H1 (cell line): ENCODE results near the gene SLIT3. TPM values are rescaled to one million over a fixed set of nuclear protein-coding genes. Genes with fewer than 3 reads are reported as not detected.

Experiments
- CTCF ChIA-PET: fragments of 300-600 bp; sonication (Branson Sonifier 250); formaldehyde crosslinking; loops from one replicate; lab custom pipeline; 2021; ENCODE audit not compliant: partially characterized antibody; lab: Charles Lee
- POLR2A ChIA-PET: fragments of 300-600 bp; sonication (Branson Sonifier 250); formaldehyde crosslinking; loops from one replicate; lab custom pipeline; 2021; ENCODE audit warnings: inconsistent platforms; ENCODE audit not compliant: partially characterized antibody; lab: Charles Lee
- DNase-seq, 2 experiments: peaks; one replicate each; pipeline versions ENCODE4 v3.0.0 to v3.0.0-alpha.2; 2010 to 2022; ENCODE audit warnings: low spot score in 2 of 2, low read depth in 1 of 2, mixed read lengths in 1 of 2
- FAIRE-seq: peaks from 2 replicates; lab custom pipeline; 2011; peaks lifted over from hg19 to GRCh38; lab: Jason Lieb, UNC
- H2AFZ ChIP-seq: 2 replicates; pipeline ENCODE4 v1.8.1; 2012; ENCODE audit warnings: low read length, inconsistent platforms
- H2AK5ac ChIP-seq: 2 replicates; pipeline ENCODE4 v1.6.1; 2013; ENCODE audit warnings: low read depth, low read length
- H2BK120ac ChIP-seq: replicated peaks from 2 replicates; pipeline ENCODE3; 2013; ENCODE audit warnings: low read depth, low read length, inconsistent platforms
- H2BK12ac ChIP-seq: 2 replicates; pipeline ENCODE4 v1.6.1; 2013; ENCODE audit warnings: low read depth, low read length
- H2BK15ac ChIP-seq: 2 replicates; pipeline ENCODE4 v1.6.1; 2013; ENCODE audit warnings: low read length
- H2BK20ac ChIP-seq: 2 replicates; pipeline ENCODE4 v1.6.1; 2013; ENCODE audit warnings: low read length
- H2BK5ac ChIP-seq: 2 replicates; pipeline ENCODE4 v1.6.1; 2013; ENCODE audit warnings: low read depth, low read length
- H3K14ac ChIP-seq: 2 replicates; pipeline ENCODE4 v1.6.1; 2013; ENCODE audit warnings: inconsistent platforms; ENCODE audit not compliant: insufficient read length
- H3K18ac ChIP-seq: 2 replicates; pipeline ENCODE4 v1.6.1; 2013; ENCODE audit warnings: low read length; ENCODE audit errors: extremely low read depth
- H3K23ac ChIP-seq: 2 replicates; pipeline ENCODE4 v1.6.1; 2013; ENCODE audit warnings: inconsistent platforms; ENCODE audit not compliant: insufficient read length
- H3K23me2 ChIP-seq: 2 replicates; pipeline ENCODE4 v1.6.1; 2013; ENCODE audit warnings: low read depth, low read length
- H3K27ac ChIP-seq: 2 replicates; pipeline ENCODE4 v1.6.1; 2011; ENCODE audit warnings: low read depth, low read length, inconsistent platforms
- H3K27me3 ChIP-seq, 4 experiments: replicated peaks in 1 of 4; 1 replicate in 1 of 4; 2 replicates in 3 of 4; pipeline versions ENCODE4 v1.6.1 to v1.8.1; 2011 to 2013; ENCODE audit warnings: low read length in 3 of 4, mild to moderate bottlenecking in 3 of 4, inconsistent platforms in 2 of 4, mixed read lengths in 2 of 4, moderate library complexity in 1 of 4; ENCODE audit not compliant: control insufficient read depth in 3 of 4, insufficient read depth in 3 of 4; ENCODE audit errors: extremely low read depth in 1 of 4
- H3K36me3 ChIP-seq, 4 experiments: 2 replicates each; pipeline versions ENCODE4 v1.6.1 to v1.8.1; 2011 to 2013; ENCODE audit warnings: mild to moderate bottlenecking in 4 of 4, low read length in 3 of 4, moderate library complexity in 2 of 4, control low read depth in 1 of 4, inconsistent platforms in 1 of 4; ENCODE audit not compliant: insufficient read depth in 4 of 4, control insufficient read depth in 2 of 4
- H3K4ac ChIP-seq: replicated peaks from 2 replicates; pipeline ENCODE3; 2013; ENCODE audit warnings: low read length, low read depth, mixed read lengths, inconsistent platforms; ENCODE audit not compliant: insufficient read length
- H3K4me1 ChIP-seq, 4 experiments: replicated peaks in 1 of 4; 1 replicate in 1 of 4; 2 replicates in 3 of 4; pipeline versions ENCODE4 v1.6.1 to v1.8.1; 2011 to 2013; ENCODE audit warnings: low read length in 3 of 4, inconsistent platforms in 2 of 4, mixed read lengths in 1 of 4; ENCODE audit not compliant: insufficient read depth in 4 of 4, control insufficient read depth in 3 of 4
- H3K4me2 ChIP-seq, 2 experiments: 2 replicates each; pipeline versions ENCODE4 v1.6.1 to v1.8.1; 2011 to 2013; ENCODE audit warnings: low read depth in 2 of 2, low read length in 2 of 2, control low read depth in 1 of 2, inconsistent platforms in 1 of 2, mild to moderate bottlenecking in 1 of 2; ENCODE audit not compliant: insufficient read depth in 1 of 2
- H3K4me3 ChIP-seq, 4 experiments: fragments of 200-600, 300-600 bp in 1 of 4; sonication (generic), shearing (Covaris generic), sonication (Bioruptor Twin) in 1 of 4; 2 replicates each; pipeline versions ENCODE4 v1.5.1 to v1.8.1; 2011 to 2016; ENCODE audit warnings: low read length in 4 of 4, low read depth in 3 of 4, control low read depth in 2 of 4, inconsistent platforms in 2 of 4, mild to moderate bottlenecking in 2 of 4, mixed read lengths in 1 of 4, moderate library complexity in 1 of 4; ENCODE audit not compliant: insufficient read depth in 2 of 4; ENCODE audit errors: extremely low read depth in 1 of 4
- H3K56ac ChIP-seq: replicated peaks from 2 replicates; pipeline ENCODE3; 2013; ENCODE audit warnings: low read depth, mild to moderate bottlenecking, mixed read lengths, low read length, inconsistent platforms; ENCODE audit not compliant: insufficient read length
- H3K79me1 ChIP-seq: 2 replicates; pipeline ENCODE4 v1.6.1; 2013; ENCODE audit warnings: low read depth, low read length, control low read depth
- H3K79me2 ChIP-seq, 2 experiments: 2 replicates each; pipeline versions ENCODE4 v1.6.1 to v1.8.1; 2012 to 2013; ENCODE audit warnings: low read length in 2 of 2, mild to moderate bottlenecking in 2 of 2, inconsistent platforms in 1 of 2; ENCODE audit not compliant: insufficient read depth in 2 of 2, control insufficient read depth in 1 of 2
- H3K9ac ChIP-seq, 4 experiments: replicated peaks in 1 of 4; 1 replicate in 1 of 4; 2 replicates in 3 of 4; pipeline versions ENCODE4 v1.6.1 to v1.8.1; 2011 to 2013; ENCODE audit warnings: low read depth in 3 of 4, low read length in 3 of 4, control low read depth in 2 of 4, mild to moderate bottlenecking in 2 of 4, moderate library complexity in 2 of 4, inconsistent platforms in 1 of 4; ENCODE audit errors: extremely low read depth in 1 of 4
- H3K9me3 ChIP-seq, 2 experiments: 2 replicates each; pipeline versions ENCODE4 v1.6.1 to v1.8.1; 2012 to 2013; ENCODE audit warnings: mild to moderate bottlenecking in 2 of 2, moderate library complexity in 2 of 2, control low read depth in 1 of 2, inconsistent platforms in 1 of 2, low read depth in 1 of 2, low read length in 1 of 2, mixed read lengths in 1 of 2; ENCODE audit not compliant: insufficient read depth in 2 of 2
- H4K20me1 ChIP-seq, 2 experiments: replicated peaks in 1 of 2; 2 replicates each; pipeline versions ENCODE3 to v1.8.1; 2011 to 2013; ENCODE audit warnings: inconsistent platforms in 2 of 2, low read length in 2 of 2, mild to moderate bottlenecking in 1 of 2; ENCODE audit not compliant: insufficient read depth in 2 of 2, control insufficient read depth in 1 of 2
- H4K5ac ChIP-seq: 2 replicates; pipeline ENCODE4 v1.6.1; 2013; ENCODE audit warnings: low read length, low read depth, mixed read lengths, inconsistent platforms; ENCODE audit not compliant: insufficient read length
- H4K8ac ChIP-seq: 2 replicates; pipeline ENCODE4 v1.8.0; 2013; ENCODE audit warnings: mild to moderate bottlenecking, moderate library complexity, low read length, inconsistent platforms; ENCODE audit not compliant: insufficient read depth; ENCODE audit errors: extremely low read depth
- H4K91ac ChIP-seq: replicated peaks from 2 replicates; pipeline ENCODE3; 2013; ENCODE audit warnings: low read length, mixed read lengths, inconsistent platforms; ENCODE audit not compliant: insufficient read length
- CTBP2 ChIP-seq: IDR thresholded peaks from 2 replicates; pipeline ENCODE4 v1.7.0; 2011; ENCODE audit warnings: borderline replicate concordance, mild to moderate bottlenecking, moderate library complexity, mixed read lengths, low read length; ENCODE audit not compliant: insufficient read depth, insufficient read length
- CTCF ChIP-seq, 3 experiments: IDR thresholded peaks; 1 replicate in 2 of 3; 2 replicates in 1 of 3; pipeline versions ENCODE4 v1.5.1 to v1.6.1; 2011; ENCODE audit warnings: low read length in 3 of 3, mild to moderate bottlenecking in 3 of 3, inconsistent platforms in 2 of 3, low read depth in 1 of 3, moderate library complexity in 1 of 3; ENCODE audit not compliant: insufficient read depth in 1 of 3; ENCODE audit errors: control extremely low read depth in 1 of 3
- PHF8 ChIP-seq: fragments of 200-600 bp; sonication (generic); conservative IDR thresholded peaks from 2 replicates; pipeline ENCODE4 v1.7.1; 2012; ENCODE audit warnings: low read depth, mild to moderate bottlenecking, inconsistent platforms, low read length, moderate library complexity
- RAD21 ChIP-seq, 2 experiments: IDR thresholded peaks in 1 of 2; conservative IDR thresholded peaks in 1 of 2; 2 replicates each; pipeline ENCODE4 v1.6.1; 2011; ENCODE audit warnings: low read depth in 2 of 2, low read length in 2 of 2, improper control_type of control experiment in 1 of 2, inconsistent platforms in 1 of 2, mild to moderate bottlenecking in 1 of 2, moderate library complexity in 1 of 2
- whole genome bisulfite sequencing, 2 experiments: shearing (Covaris generic) in 1 of 2; methylation state at CpG; one replicate each; pipeline versions ENCODE4 v1.1.6 to v1.1.7; 2013 to 2015; ENCODE audit warnings: low lambda C conversion rate in 2 of 2, mixed read lengths in 2 of 2, inconsistent platforms in 1 of 2, low coverage in 1 of 2, missing lambda C conversion rate in 1 of 2; ENCODE audit not compliant: insufficient replicate concordance in 2 of 2, insufficient coverage in 1 of 2, insufficient read length in 1 of 2; ENCODE audit errors: extremely low coverage in 1 of 2, missing lambda C conversion rate in 1 of 2; 5-methylcytosine and 5-hydroxymethylcytosine counted together
- polyA plus RNA-seq, 7 experiments: library from polyadenylated mRNA; depleted of rRNA in 3 of 7; stranded (reverse) in 5 of 7; unstranded in 2 of 7; fragments of >200 nt in 5 of 7; fragments of 200-250 nt in 2 of 7; gene quantifications; 1 replicate in 5 of 7; 2 replicates in 1 of 7; 4 replicates in 1 of 7; pipeline versions ENCODE4 v1.2.1 to v1.2.3, GENCODE V29; 2011 to 2013; ENCODE audit warnings: missing spikeins in 2 of 7, mixed read lengths in 2 of 7
- total RNA-seq: library from RNA; stranded (reverse); fragmentation: NEBNext Ultra II Directional; extraction: Animal tissue kit (Norgen Biotek cat#: 25700); gene quantifications from 2 replicates; pipeline ENCODE4 v1.2.1, GENCODE V29; 2021

The SLIT3 gene
- total and polyA plus RNA-seq, 2 of the 8 experiments (the other 6 are each of a cell fraction or from before 2014, with no cell fraction given) = 1.1 to 1.2 TPM

GRCh38 chr5:169149317-169149716 lies 151.6 kb downstream of the SLIT3 start:
- Histone ChIP-seq H3K4me2 (no peak overlapping the region), H3K79me1 (no peaks in the 10 kb centered on the region), H3K4me1 (peaks cover 0 to 5% (median 3%) of the 10 kb centered on the region in 4 experiments; a peak in 2 of 7 replicates), H3K18ac (no peak overlapping the region), H3K4me3 (no peak overlapping the region), H4K91ac (no peak overlapping the region), H3K9me3 (no peaks in the 10 kb centered on the region), H2BK20ac (no peak overlapping the region), H3K79me2 (no peaks in the 10 kb centered on the region), H4K8ac (no peak overlapping the region), H2AFZ (no peak overlapping the region), H3K56ac (no peak overlapping the region), H2BK120ac (no peak overlapping the region), H3K23ac (no peak overlapping the region), H3K14ac (no peak overlapping the region), H3K36me3 (no peaks in the 10 kb centered on the region), H3K27me3 (no peaks in the 10 kb centered on the region), H3K27ac (no peak overlapping the region), H4K20me1 (no peaks in the 10 kb centered on the region), H3K4ac (no peak overlapping the region), H3K23me2 (no peaks in the 10 kb centered on the region; the same call in 1 of the 2 replicates), H2BK5ac (no peak overlapping the region), H4K5ac (no peak overlapping the region), H3K9ac (no peak overlapping the region), H2AK5ac (no peak overlapping the region), H2BK12ac (no peak overlapping the region), H2BK15ac (no peak overlapping the region)
- peak; percentile 7 for FAIRE-seq
- 68% methylated on average over 4 of the region's 4 CpGs; no CpG with 5 or more reads in 1 of the 2 experiments for WGBS, 2 experiments
- POLR2A ChIA-PET = no interaction called here
- CTCF ChIA-PET = interaction anchor here (0.5 to 9.8 kb wide), 26 partner anchors 12 to 410 kb away, joined by 3 to 69 read pairs (median 4); no protein-coding TSS in a partner anchor
- DNase-seq = no peak
- TF ChIP-seq PHF8 (no peak), CTBP2 (no peak), RAD21 (IDR thresholded peaks at IDR 0.05 in 1 of 2, conservative IDR thresholded peaks at IDR 0.05 in 1 of 2; ENCODE audit: low read depth in 2 of 2, low read length in 2 of 2) (peak; percentile 56 to 72), CTCF (IDR thresholded peaks at IDR 0.05; ENCODE audit: control extremely low read depth in 1 of 3, insufficient read depth in 1 of 3, low read depth in 1 of 3, low read length in 3 of 3) (peak; percentile 7 to 73 (median 56))
